Natural killer cell treated with Interleukin-12 subunit alpha and Interleukin-12 subunit beta and Interleukin-15 and Interleukin-18, amount 100 ng/mL, for 72 hours (primary cell): ENCODE data around the gene BEST2. TPM values are rescaled to one million over a fixed set of nuclear protein-coding genes. Genes with fewer than 3 reads are reported as not detected.

Source experiments
- ATAC-seq, 2 donors: fragments of 150-1000 bp; cut with Tn5 transposase in 1 of 2; sonication (Bioruptor Pico), chemical (Tn5 transposase) in 1 of 2; 2 replicates each; pipeline ENCODE4 v1.10.0; 2021
- DNase-seq: peaks from one replicate; pipeline ENCODE4 v3.0.0; 2022; ENCODE audit warnings: low spot score
- H3K27ac Mint-ChIP-seq, 2 donors: 1 replicate in 1 of 2; 2 replicates in 1 of 2; pipeline ENCODE4 v1.8.0; 2022; ENCODE audit warnings: mixed read lengths in 2 of 2, mild to moderate bottlenecking in 1 of 2, moderate library complexity in 1 of 2
- H3K27me3 Mint-ChIP-seq, 2 donors: 1 replicate in 1 of 2; 2 replicates in 1 of 2; pipeline ENCODE4 v1.8.0; 2022; ENCODE audit warnings: mixed read lengths in 2 of 2
- H3K36me3 Mint-ChIP-seq: one replicate; pipeline ENCODE4 v1.8.0; 2022; ENCODE audit warnings: mixed read lengths
- H3K4me1 Mint-ChIP-seq, 2 donors: 1 replicate in 1 of 2; 2 replicates in 1 of 2; pipeline ENCODE4 v1.8.0; 2022; ENCODE audit warnings: low read depth in 2 of 2, mixed read lengths in 2 of 2, mild to moderate bottlenecking in 1 of 2
- H3K4me3 Mint-ChIP-seq: one replicate; pipeline ENCODE4 v1.8.0; 2022; ENCODE audit warnings: mixed read lengths
- H3K9me3 Mint-ChIP-seq: 2 replicates; pipeline ENCODE4 v1.8.0; 2022; ENCODE audit warnings: mixed read lengths
- total RNA-seq, 2 donors: library from RNA; stranded (reverse); gene quantifications; one replicate each; pipeline ENCODE4 v1.2.3, GENCODE V29; 2022

Gene BEST2
- total RNA-seq, 2 donors from 2014 or later: not detected

GRCh38 chr19:12799742-12800465 lies 48.3 kb downstream of the BEST2 start:
- Mint-ChIP-seq H3K36me3 (no peaks in the 10 kb centered on the region), H3K4me1 (peaks cover 17 to 22% of the 10 kb centered on the region in 2 donors), H3K27me3 (no peaks in the 10 kb centered on the region), H3K4me3 (peak overlapping the region; percentile 77), H3K27ac (no peak overlapping the region), H3K9me3 (no peaks in the 10 kb centered on the region)
- no peak for ATAC-seq
- no peak for DNase-seq

- DNase-seq (no peak), ATAC-seq (no peak)
- H3K27ac Mint-ChIP-seq: peak overlapping the region; percentile 35 to 41
- no peaks in the 10 kb centered on the region for H3K27me3 Mint-ChIP-seq
- H3K9me3 Mint-ChIP-seq: no peaks in the 10 kb centered on the region
- H3K4me3 Mint-ChIP-seq: peak overlapping the region; percentile 77
- no peaks in the 10 kb centered on the region for H3K36me3 Mint-ChIP-seq
- peaks cover 17 to 22% of the 10 kb centered on the region in 2 donors for H3K4me1 Mint-ChIP-seq
These were observed 48.8 kb downstream of the BEST2 start for GRCh38 chr19:12800466-12800770.

DNA sequence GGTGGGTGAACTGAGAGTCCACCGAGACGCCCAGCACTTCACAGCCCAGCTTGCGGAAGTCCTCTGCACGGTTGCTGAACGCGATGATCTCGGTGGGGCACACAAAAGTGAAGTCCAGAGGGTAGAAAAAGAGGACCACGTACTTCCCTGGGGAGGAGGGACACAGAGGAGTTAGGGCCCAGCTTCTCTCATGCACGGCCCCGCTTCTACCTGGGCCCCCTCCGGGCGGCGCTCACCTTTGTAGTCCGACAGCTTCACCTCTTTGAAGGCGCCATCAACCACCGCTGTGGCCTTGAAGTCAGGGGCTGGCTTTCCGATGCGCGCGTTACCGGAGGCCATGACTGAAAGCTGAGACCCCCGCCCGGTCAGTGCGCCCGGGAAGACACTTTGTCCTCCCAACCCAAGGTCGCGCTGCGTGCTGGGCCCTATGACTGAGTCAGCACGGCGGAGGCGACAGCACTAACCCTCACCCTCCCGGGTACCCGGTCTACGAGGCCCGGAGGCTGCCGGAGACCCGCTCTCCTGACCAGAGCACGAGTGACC lies 49.4 kb downstream of the BEST2 start:
- peaks cover 15 to 18% of the 10 kb centered on the region in 2 donors for H3K4me1 Mint-ChIP-seq
- ATAC-seq (peak; percentile 44 to 60), DNase-seq (no peak)
- H3K9me3 Mint-ChIP-seq: no peaks in the 10 kb centered on the region
- H3K27ac Mint-ChIP-seq: peak overlapping the region; percentile 35 to 41
- no peaks in the 10 kb centered on the region for H3K36me3 Mint-ChIP-seq
- H3K4me3 Mint-ChIP-seq: peak overlapping the region; percentile 77
- no peaks in the 10 kb centered on the region for H3K27me3 Mint-ChIP-seq

GRCh38 chr19:12801466-12802266 lies 50.1 kb downstream of the BEST2 start, which contains the start of the genes PRDX2 and THSD8:
Gene PRDX2, minus strand, starts transcription at chr19:12801800. Its CDS starts 539 bp downstream, at chr19:12801261.
Gene THSD8, plus strand, starts transcription at chr19:12802069. Its CDS starts 3 bp downstream, at chr19:12802072.
- no peaks in the 10 kb centered on the region for H3K36me3 Mint-ChIP-seq
- H3K4me1 Mint-ChIP-seq: peaks cover 15 to 19% of the 10 kb centered on the region in 2 donors
- H3K4me3 Mint-ChIP-seq: peak within 1 kb of the TSS; percentile 77
- peak; percentile 79 to 82 for ATAC-seq
- H3K27ac Mint-ChIP-seq: peak within 1 kb of the TSS; percentile 35 to 41
- DNase-seq: peak; percentile 80
- no peaks in the 10 kb centered on the region for H3K27me3 Mint-ChIP-seq
- H3K9me3 Mint-ChIP-seq: no peaks in the 10 kb centered on the region

DNA sequence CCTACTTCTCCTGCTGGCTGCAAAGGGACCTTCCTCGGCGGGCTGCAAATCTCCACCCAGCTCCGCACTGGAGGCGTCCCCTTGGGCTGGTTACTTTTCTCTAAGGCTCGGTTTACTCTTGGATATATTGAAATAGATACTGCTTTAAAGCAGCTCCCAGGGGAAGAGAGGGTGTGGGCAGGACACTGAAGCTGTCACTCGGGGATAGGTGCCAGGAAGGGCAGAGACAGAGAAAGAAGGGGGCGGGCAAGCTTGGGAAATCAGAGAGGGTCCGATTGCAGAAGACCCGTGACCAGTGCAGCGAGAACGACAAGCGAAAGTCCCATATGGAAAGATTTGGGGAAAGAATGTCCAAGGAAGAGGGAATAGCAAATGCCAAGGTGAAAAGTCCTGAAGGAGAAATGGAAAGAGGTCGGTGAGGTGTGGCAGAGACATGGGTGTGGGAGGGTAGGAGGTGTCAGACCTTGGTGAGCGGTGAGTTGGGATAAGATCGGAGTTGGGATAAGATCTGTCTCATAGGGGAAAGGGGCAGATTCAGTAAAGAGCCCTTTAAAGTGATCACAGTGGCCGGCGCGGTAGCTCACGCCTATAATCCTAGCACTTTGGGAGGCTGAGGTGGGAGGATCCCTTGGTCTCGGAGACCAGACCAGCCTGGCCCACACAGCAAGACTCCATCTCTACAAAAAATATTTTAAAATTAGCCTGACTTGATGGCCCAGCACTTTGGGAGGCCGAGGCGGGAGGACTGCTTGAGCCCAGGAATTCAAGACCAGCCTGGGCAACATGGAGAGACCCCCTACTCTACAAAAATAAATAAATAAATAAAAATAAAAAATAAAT lies 50.9 kb downstream of the BEST2 start:
- Mint-ChIP-seq H3K27ac (no peak overlapping the region), H3K9me3 (no peaks in the 10 kb centered on the region), H3K27me3 (no peaks in the 10 kb centered on the region), H3K4me1 (peaks cover 19 to 23% of the 10 kb centered on the region in 2 donors), H3K4me3 (peak overlapping the region; percentile 77), H3K36me3 (no peaks in the 10 kb centered on the region)
- ATAC-seq (no peak), DNase-seq (no peak)

DNA sequence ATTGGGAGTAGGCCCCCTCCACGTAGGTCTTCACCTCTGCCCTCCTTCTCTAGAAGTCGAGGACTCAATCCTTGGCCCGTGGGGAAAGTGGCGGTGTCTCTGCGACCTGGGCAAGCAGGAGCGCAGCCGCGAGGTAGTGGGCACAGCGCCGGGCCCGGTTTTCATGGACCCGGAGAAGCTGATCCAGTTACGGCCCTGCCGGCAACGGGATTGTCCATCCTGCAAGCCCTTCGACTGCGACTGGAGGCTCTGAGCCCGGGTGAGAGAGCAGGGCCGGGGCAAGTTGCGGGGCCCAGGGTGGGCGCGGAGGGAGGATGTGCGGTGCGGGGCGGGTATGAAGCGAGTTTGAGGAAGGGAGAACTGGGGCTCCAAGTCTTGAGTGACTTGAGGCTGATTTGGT lies 52.5 kb downstream of the BEST2 start:
- H3K27ac Mint-ChIP-seq: no peak overlapping the region
- H3K27me3 Mint-ChIP-seq: no peaks in the 10 kb centered on the region
- H3K36me3 Mint-ChIP-seq: no peaks in the 10 kb centered on the region
- ATAC-seq (no peak), DNase-seq (no peak)
- peaks cover 19 to 23% of the 10 kb centered on the region in 2 donors for H3K4me1 Mint-ChIP-seq
- H3K4me3 Mint-ChIP-seq: no peak overlapping the region
- H3K9me3 Mint-ChIP-seq: no peaks in the 10 kb centered on the region

GRCh38 chr19:12806242-12807081 lies 54.9 kb downstream of the BEST2 start, which contains the start of gene RNASEH2A:
Gene RNASEH2A, plus strand, starts transcription at chr19:12806584. Its CDS starts 90 bp downstream, at chr19:12806674.
- ATAC-seq: peak; percentile 93 to 96
- peak within 1 kb of the TSS; percentile 94 for H3K4me3 Mint-ChIP-seq
- no peaks in the 10 kb centered on the region for H3K36me3 Mint-ChIP-seq
- H3K4me1 Mint-ChIP-seq: peaks cover 18 to 21% of the 10 kb centered on the region in 2 donors
- no peaks in the 10 kb centered on the region for H3K9me3 Mint-ChIP-seq
- H3K27ac Mint-ChIP-seq: peak within 1 kb of the TSS; percentile 81 to 86
- H3K27me3 Mint-ChIP-seq: no peaks in the 10 kb centered on the region
- peak; percentile 92 for DNase-seq

Other genes with a start within 250 kb of the BEST2 start
- gene ZNF564, start 200.3 kb upstream of the BEST2 start, total RNA-seq: 10 to 100 TPM; 12.5 to 13.2 TPM
- 10 to 100 TPM; 12.5 to 15.6 TPM for gene ZNF490, start 141.0 kb upstream of the BEST2 start, total RNA-seq
- 10 to 100 TPM; 28.7 to 29.1 TPM for gene ZNF791, start 140.9 kb upstream of the BEST2 start, total RNA-seq
- gene MAN2B1, start 85.0 kb upstream of the BEST2 start, total RNA-seq: 100 to 1,000 TPM; 135 to 199 TPM
- 10 to 100 TPM; 18.6 to 25.1 TPM for gene WDR83, start 85.0 kb upstream of the BEST2 start, total RNA-seq
- 100 to 1,000 TPM; 127 to 148 TPM for gene DHPS, start 69.9 kb upstream of the BEST2 start, total RNA-seq
- not detected for gene GNG14, start 63.8 kb upstream of the BEST2 start, total RNA-seq
- 10 to 100 TPM in 1 of 2 donors, 1 to 10 TPM in 1; 5.6 to 15.4 TPM for gene FBXW9, start 55.2 kb upstream of the BEST2 start, total RNA-seq
- gene TNPO2, start 27.9 kb upstream of the BEST2 start, total RNA-seq: 100 to 1,000 TPM in 1 of 2 donors, 10 to 100 TPM in 1; 76.9 to 229 TPM
- gene TRIR, start 17.1 kb upstream of the BEST2 start, total RNA-seq: 100 to 1,000 TPM; 154 to 196 TPM
- 10 to 100 TPM; 48.9 to 70.8 TPM for gene GET3, start 14.3 kb upstream of the BEST2 start, total RNA-seq
- gene HOOK2, start 23.8 kb downstream of the BEST2 start, total RNA-seq: 10 to 100 TPM; 19.5 to 20.7 TPM
- 100 to 1,000 TPM; 252 to 329 TPM for gene JUNB, start 39.7 kb downstream of the BEST2 start, total RNA-seq
- gene PRDX2, start 50.0 kb downstream of the BEST2 start, total RNA-seq: 100 to 1,000 TPM; 150 to 226 TPM
- 10 to 100 TPM in 1 of 2 donors, 1 to 10 TPM in 1; 8.7 to 19.5 TPM for gene THSD8, start 50.3 kb downstream of the BEST2 start, total RNA-seq
- gene RNASEH2A, start 54.8 kb downstream of the BEST2 start, total RNA-seq: 10 to 100 TPM; 20.8 to 63.5 TPM
- gene RTBDN, start 82.8 kb downstream of the BEST2 start, total RNA-seq: not detected
- under 1 TPM in 1 of 2 donors, not detected in 1; 0.31 TPM for gene MAST1, start 86.7 kb downstream of the BEST2 start, total RNA-seq
- gene DNASE2, start 129.7 kb downstream of the BEST2 start, total RNA-seq: 10 to 100 TPM; 30.3 to 32.7 TPM
- under 1 TPM; 0.52 to 0.89 TPM for gene KLF1, start 135.4 kb downstream of the BEST2 start, total RNA-seq
- 10 to 100 TPM; 41.5 to 77.2 TPM for gene GCDH, start 139.4 kb downstream of the BEST2 start, total RNA-seq
- gene SYCE2, start 167.5 kb downstream of the BEST2 start, total RNA-seq: 1 to 10 TPM in 1 of 2 donors, under 1 TPM in 1; 0.78 to 1.1 TPM
- 100 to 1,000 TPM; 130 to 196 TPM for gene FARSA, start 181.9 kb downstream of the BEST2 start, total RNA-seq
- 1,000 to 10,000 TPM; 1,328 to 1,513 TPM for gene CALR, start 186.8 kb downstream of the BEST2 start, total RNA-seq
- 100 to 1,000 TPM; 112 to 148 TPM for gene RAD23A, start 194.1 kb downstream of the BEST2 start, total RNA-seq
- 10 to 100 TPM; 15.9 to 32.3 TPM for gene GADD45GIP1, start 205.4 kb downstream of the BEST2 start, total RNA-seq
- not detected for gene DAND5, start 217.8 kb downstream of the BEST2 start, total RNA-seq
- under 1 TPM; 0.31 to 0.89 TPM for gene NFIX, start 243.7 kb downstream of the BEST2 start, total RNA-seq